Breast epithelium (tissue), 3 donors: ENCODE measurements around the gene TVP23A.
"Not testable (repeated sequence)": the region's sequence is repeated elsewhere in the genome, so short reads cannot be mapped to it uniquely, and the experiment has no call there.

ENCODE experiments used
- CTCF ChIP-seq, 3 donors: fragments of 450-650 bp; IDR thresholded peaks; one replicate each; pipeline ENCODE4 v1.5.1; 2016 to 2017; ENCODE audit warnings: antibody characterized with exemption in 3 of 3, mild to moderate bottlenecking in 3 of 3, moderate library complexity in 3 of 3
- POLR2A ChIP-seq: fragments of 450-650 bp; IDR thresholded peaks from one replicate; pipeline ENCODE4 v1.6.1; 2016; ENCODE audit warnings: antibody characterized with exemption, mild to moderate bottlenecking, moderate library complexity

GRCh38 chr16:10776923-10777322 is 41.7 kb downstream of the TVP23A start:
- not testable (repeated sequence) for TF ChIP-seq CTCF (IDR thresholded peaks at IDR 0.05); POLR2A
